Measurements from ENCODE around the gene C6orf89.
A peak's percentile ranks its signal among the peaks of the same experiment; 100 is the strongest.

Gene C6orf89

DNA sequence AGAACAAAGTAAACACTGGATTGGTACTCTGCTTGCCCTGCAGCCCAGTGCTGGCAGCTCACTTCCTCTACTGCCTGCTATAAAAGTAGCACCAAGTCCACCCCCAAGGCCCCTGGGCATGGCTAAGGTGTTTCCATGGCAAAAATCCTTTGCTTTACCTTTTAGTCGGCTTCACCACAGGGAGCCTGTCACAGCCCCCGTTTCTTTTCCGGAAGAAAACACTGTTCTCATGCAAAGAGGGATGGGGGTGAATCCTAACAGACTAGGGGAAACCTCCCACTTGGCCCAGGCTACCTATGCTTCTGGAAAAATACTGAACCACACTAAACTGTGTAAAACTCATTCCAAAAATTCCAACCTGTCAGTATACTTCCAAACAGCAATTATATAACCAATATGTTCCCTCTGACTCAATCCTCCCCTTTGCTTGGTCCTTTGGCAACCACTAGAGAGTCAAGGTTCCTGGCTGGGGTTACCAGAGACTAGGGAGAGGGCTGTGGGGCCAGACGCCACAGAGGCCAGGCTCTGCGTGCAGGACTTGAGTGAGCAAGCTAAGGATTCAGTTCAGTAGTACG is 27.3 kb upstream of the C6orf89 start:
- Histone ChIP-seq H2AFZ (no peak overlapping the region), H3K9ac (no peak overlapping the region), H3K4me3 (ENCODE audit: low read depth, low read length) (no peak overlapping the region), H3K27ac (no peak overlapping the region), H3K36me3 (ENCODE audit: control insufficient read depth, insufficient read depth, low read length) (no peaks in the 10 kb centered on the region), H3K4me2 (ENCODE audit: low read length) (no peak overlapping the region), H3K79me2 (peaks cover 4% of the 10 kb centered on the region), H3K27me3 (ENCODE audit: control insufficient read depth, insufficient read depth, low read length) (no peaks in the 10 kb centered on the region), H3K9me3 (ENCODE audit: control insufficient read depth, low read length) (no peaks in the 10 kb centered on the region), H3K4me1 (peaks cover 9% of the 10 kb centered on the region)
- TF ChIP-seq CTCF (IDR thresholded peaks at IDR 0.05): no peak

GRCh38 chr6:36860126-36860525 is 25.6 kb upstream of the C6orf89 start:
- no peak overlapping the region for H3K4me3 ChIP-seq (ENCODE audit: low read depth, low read length)
- H2AFZ ChIP-seq: no peak overlapping the region
- no peak overlapping the region for H3K4me2 ChIP-seq (ENCODE audit: low read length)
- no peak overlapping the region for H3K27ac ChIP-seq
- no peak for TF ChIP-seq CTCF (IDR thresholded peaks at IDR 0.05)
- no peaks in the 10 kb centered on the region for H3K9me3 ChIP-seq (ENCODE audit: control insufficient read depth, low read length)
- peaks cover 9% of the 10 kb centered on the region for H3K79me2 ChIP-seq
- no peaks in the 10 kb centered on the region for H3K27me3 ChIP-seq (ENCODE audit: control insufficient read depth, insufficient read depth, low read length)
- H3K36me3 ChIP-seq (ENCODE audit: control insufficient read depth, insufficient read depth, low read length): no peaks in the 10 kb centered on the region
- H3K4me1 ChIP-seq: peaks cover 9% of the 10 kb centered on the region
- no peak overlapping the region for H3K9ac ChIP-seq

GRCh38 chr6:36862164-36862847 is 23.4 kb upstream of the C6orf89 start:
- H3K4me3 ChIP-seq (ENCODE audit: low read depth, low read length): peak overlapping the region; percentile 38
- peaks cover 21% of the 10 kb centered on the region for H3K79me2 ChIP-seq
- H2AFZ ChIP-seq: no peak overlapping the region
- no peaks in the 10 kb centered on the region for H3K36me3 ChIP-seq (ENCODE audit: control insufficient read depth, insufficient read depth, low read length)
- H3K4me1 ChIP-seq: peaks cover 9% of the 10 kb centered on the region
- no peak overlapping the region for H3K27ac ChIP-seq
- TF ChIP-seq CTCF (IDR thresholded peaks at IDR 0.05): no peak
- H3K27me3 ChIP-seq (ENCODE audit: control insufficient read depth, insufficient read depth, low read length): no peaks in the 10 kb centered on the region
- peak overlapping the region; percentile 62 for H3K4me2 ChIP-seq (ENCODE audit: low read length)
- H3K9me3 ChIP-seq (ENCODE audit: control insufficient read depth, low read length): no peaks in the 10 kb centered on the region
- no peak overlapping the region for H3K9ac ChIP-seq

GRCh38 chr6:36862848-36863382 is 22.8 kb upstream of the C6orf89 start:
- no peak overlapping the region for H2AFZ ChIP-seq
- H3K36me3 ChIP-seq (ENCODE audit: control insufficient read depth, insufficient read depth, low read length): no peaks in the 10 kb centered on the region
- H3K9ac ChIP-seq: no peak overlapping the region
- peak overlapping the region; percentile 62 for H3K4me2 ChIP-seq (ENCODE audit: low read length)
- H3K4me1 ChIP-seq: peaks cover 9% of the 10 kb centered on the region
- H3K4me3 ChIP-seq (ENCODE audit: low read depth, low read length): peak overlapping the region; percentile 38
- no peak for TF ChIP-seq CTCF (IDR thresholded peaks at IDR 0.05)
- H3K9me3 ChIP-seq (ENCODE audit: control insufficient read depth, low read length): no peaks in the 10 kb centered on the region
- no peaks in the 10 kb centered on the region for H3K27me3 ChIP-seq (ENCODE audit: control insufficient read depth, insufficient read depth, low read length)
- peaks cover 26% of the 10 kb centered on the region for H3K79me2 ChIP-seq
- no peak overlapping the region for H3K27ac ChIP-seq
